Measurements from ENCODE around the gene PRTN3.
"Not testable (repeated sequence)": the region's sequence is repeated elsewhere in the genome, so short reads cannot be mapped to it uniquely, and the experiment has no call there.

The PRTN3 gene

GRCh38 chr19:816500-816857, 24.3 kb upstream of the PRTN3 start:
- no peak for DNase-seq

- DNase-seq, result not testable (repeated sequence)
Measured at GRCh38 chr19:820212-820611, 20.6 kb upstream of the PRTN3 start.

GRCh38 chr19:821231-821824, 19.5 kb upstream of the PRTN3 start:
- no peak for DNase-seq

DNA sequence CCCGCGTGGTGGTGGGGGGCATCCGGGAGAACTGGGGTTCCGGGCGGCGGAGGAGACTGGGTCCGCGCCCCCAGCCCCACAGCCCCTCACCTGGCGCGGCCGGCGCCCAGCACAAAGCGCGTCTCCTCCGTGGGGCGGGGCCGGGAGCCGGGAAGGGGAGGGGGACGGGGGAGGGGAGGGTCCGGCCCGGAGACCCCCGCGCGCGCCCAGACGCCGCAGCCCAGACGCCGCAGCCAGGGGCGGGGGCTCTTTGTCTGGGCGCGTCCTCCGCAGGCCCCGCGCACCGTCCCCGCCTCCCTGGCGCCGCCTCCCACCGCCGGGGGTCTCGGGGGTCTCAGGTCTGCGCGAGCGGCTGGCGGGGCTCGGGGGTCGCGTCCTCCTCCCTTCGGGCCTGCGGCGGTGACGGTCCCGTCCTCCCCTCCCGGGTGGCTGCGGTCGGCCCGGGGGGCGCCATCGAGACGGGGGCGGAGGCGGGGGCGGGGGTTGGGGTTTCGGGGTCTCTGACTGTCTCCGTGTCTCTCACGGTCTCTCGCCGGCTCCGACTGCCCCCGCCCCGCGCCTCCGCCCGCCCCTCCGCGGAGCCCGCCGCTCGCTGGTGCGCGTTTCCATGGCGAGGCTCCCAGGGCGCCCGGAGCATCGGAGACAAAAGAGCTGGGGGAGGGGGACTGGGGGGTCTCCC, 18.8 kb upstream of the PRTN3 start, which contains the start of gene PLPPR3:
PLPPR3 (minus strand) TSS at position 131 of the 679 bp plus-strand sequence. CDS start 396 bp downstream, outside the sequence.
- DNase-seq, result no peak

GRCh38 chr19:823565-824121, 17.2 kb upstream of the PRTN3 start:
- DNase-seq, result no peak

DNA sequence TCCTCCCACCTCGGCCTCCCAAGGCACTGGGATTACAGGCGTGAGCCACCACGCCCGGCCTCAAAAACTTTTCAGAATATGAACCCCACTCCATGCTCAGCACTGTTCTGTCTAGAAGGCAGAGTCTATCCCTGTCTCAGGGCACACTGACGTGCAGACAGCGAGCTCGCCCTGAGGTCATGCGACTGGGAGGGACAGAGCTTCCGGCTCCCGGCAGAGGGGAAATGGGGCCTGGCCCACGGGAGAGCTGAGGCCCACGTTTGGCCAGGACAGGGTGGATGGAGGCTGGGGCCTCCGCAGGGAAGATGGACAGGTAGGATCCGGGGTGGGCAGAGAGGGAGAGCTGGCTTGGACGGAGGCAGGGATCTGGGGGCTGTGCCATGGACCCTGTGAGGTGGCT, 15.9 kb upstream of the PRTN3 start:
- no peak for DNase-seq

- DNase-seq, result no peak
Measured at GRCh38 chr19:825897-826644, 14.7 kb upstream of the PRTN3 start.

GRCh38 chr19:827314-827709, 13.5 kb upstream of the PRTN3 start:
- no peak for DNase-seq

GRCh38 chr19:827710-828321, 13.0 kb upstream of the PRTN3 start, which contains the start of gene AZU1:
Gene AZU1 (plus strand): TSS chr19:827837. CDS start chr19:827847, 10 bp downstream.
- DNase-seq, result no peak

DNA sequence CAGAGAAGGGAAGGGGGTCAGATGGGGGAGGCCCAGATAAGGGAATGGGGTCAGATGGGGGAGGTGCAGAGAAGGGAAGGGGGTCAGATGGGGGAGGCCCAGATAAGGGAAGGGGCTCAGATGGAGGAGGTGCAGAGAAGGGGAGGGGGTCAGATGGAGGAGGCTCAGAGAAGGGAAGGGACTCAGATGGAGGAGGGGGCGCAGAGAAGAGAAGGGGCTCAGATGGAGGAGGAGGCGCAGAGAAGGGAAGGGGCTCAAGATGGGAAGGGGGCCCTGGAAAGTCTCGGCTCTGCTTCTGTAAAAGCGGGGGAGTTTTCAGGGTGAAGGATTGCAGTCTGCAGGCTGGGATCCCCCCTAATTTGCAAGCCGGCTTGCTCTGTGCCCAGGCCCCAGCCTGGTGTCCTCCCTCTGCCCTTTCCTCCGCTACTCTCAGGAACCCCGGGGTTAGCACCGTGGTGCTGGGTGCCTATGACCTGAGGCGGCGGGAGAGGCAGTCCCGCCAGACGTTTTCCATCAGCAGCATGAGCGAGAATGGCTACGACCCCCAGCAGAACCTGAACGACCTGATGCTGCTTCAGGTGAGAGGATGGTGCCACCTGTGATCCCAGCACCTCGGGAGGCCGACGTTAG, 11.6 kb upstream of the PRTN3 start:
- no peak for DNase-seq

- DNase-seq, result no peak
Measured at GRCh38 chr19:831407-832369, 9.1 kb upstream of the PRTN3 start.

DNA sequence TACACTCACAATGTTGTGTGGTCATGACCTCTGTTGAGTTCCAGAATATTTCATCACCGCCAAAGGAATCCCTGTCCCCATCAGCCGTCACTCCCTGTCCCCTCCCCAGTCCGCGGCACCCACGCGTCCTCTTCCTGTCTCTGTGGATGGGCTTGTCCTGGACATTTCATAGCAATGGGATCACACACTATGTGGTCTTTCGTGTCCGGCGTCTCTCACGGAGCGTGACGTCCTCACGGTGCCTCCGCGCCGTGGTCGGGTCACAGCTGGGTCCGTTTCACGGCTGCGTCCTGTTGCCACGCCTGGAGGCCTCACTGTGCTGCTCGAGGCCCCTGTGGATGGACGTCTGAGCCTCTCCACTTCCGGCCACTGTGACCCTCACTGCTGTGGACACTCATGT, 6.6 kb upstream of the PRTN3 start:
- no peak for DNase-seq

DNA sequence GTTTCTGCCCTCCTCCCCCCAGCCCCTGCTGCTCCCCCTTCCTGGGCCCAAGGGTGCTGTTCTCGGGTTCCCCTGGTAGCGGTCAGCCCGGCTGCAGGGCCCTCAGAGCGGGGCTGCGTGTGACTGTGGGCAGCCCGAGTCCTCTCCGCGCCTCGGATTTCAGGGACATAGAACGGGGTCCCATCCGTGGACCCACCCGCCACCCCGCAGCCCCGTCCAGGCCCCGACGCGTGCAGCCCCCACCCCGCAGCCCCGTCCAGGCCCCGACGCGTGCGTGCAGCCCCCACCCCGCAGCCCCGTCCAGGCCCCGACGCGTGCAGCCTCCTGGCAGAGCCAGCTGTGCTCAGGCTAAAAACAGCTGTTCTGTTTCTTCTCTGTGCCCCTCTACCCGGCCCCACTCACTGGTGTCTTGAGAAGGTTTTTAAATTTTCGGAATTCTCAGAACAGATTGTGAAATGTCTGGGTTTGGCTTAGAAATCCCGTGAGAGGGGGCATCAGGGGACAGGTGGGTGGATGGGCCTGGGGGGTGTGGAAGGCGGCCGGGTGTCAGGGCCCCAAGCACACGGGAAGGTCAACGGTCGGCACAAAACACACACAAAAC, 5.5 kb upstream of the PRTN3 start:
- DNase-seq, result no peak

- DNase-seq, result not testable (repeated sequence)
Measured at GRCh38 chr19:842802-843179, 2.0 kb downstream of the PRTN3 start.

GRCh38 chr19:843180-843835, 2.5 kb downstream of the PRTN3 start:
- no peak for DNase-seq

DNA sequence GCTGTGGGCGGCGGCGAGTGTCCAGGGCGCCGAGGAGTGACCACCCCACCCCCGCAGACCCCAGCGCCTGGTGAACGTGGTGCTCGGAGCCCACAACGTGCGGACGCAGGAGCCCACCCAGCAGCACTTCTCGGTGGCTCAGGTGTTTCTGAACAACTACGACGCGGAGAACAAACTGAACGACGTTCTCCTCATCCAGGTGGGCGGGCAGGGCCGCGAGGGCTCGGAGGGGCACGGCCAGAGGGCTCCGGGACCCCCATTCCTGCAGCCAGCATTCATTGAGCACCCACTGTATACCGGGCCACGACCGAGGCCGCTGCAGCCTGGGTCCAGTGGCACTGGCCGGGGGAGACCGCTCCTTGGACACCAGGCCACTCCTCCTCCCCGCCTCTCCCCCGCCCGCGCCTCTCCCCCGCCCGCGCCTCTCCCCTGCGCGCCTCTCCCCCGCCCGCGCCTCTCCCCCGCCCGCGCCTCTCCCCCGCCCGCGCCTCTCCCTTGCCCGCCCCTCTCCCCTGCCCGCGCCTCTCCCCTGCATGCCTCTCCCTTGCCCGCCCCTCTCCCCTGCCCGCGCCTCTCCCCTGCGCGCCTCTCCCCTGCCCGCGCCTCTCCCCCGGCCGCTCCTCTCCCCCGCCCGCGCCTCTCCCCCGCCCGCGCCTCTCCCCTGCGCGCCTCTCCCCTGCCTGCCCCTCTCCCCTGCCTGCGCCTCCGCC, 3.2 kb downstream of the PRTN3 start:
- no peak for DNase-seq

DNA sequence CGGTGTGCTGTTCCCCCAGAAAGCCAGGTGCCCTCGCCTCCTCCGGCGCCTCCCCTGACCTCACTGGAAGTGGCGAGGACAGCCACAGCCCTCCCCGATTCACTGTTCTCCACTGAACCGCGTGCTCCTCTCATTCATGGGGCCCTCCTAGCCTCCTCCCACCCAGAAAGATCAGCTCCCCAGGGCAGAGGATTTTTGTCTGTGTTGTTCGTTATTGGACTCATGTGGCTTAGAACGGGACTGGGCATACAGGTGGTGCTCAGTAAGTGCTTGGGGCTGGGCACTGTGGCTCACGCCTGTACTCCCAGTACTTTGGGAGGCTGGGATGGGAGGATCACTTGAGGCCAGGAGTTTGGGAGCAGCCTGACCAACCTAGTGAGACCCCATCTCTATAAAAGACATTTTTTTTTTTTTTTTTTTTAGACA, 3.8 kb downstream of the PRTN3 start:
- no peak for DNase-seq

- DNase-seq, result no peak
Measured at GRCh38 chr19:845707-846521, 5.1 kb downstream of the PRTN3 start.

GRCh38 chr19:848386-848921, 7.7 kb downstream of the PRTN3 start:
- no peak for DNase-seq

Data from stimulated activated CD8-positive, alpha-beta memory T cell treated with anti-CD3 and anti-CD28 coated beads, Interleukin-4, amount 100 ng/mL, for 48 hours (primary cell).